Kidney glomerular epithelial cell (primary cell): ENCODE data around the gene SERPINB8.
A peak's percentile ranks its signal among the peaks of the same experiment; 100 is the strongest.

Experiments
- DNase-seq: peaks from one replicate; lab custom pipeline; 2025; lab: John Stamatoyannopoulos, UW

The SERPINB8 gene

GRCh38 chr18:63965716-63966330, 4.1 kb upstream of the SERPINB8 start:
- DNase-seq = no peak

- peak; percentile 60 for DNase-seq
Measured at GRCh38 chr18:63970809-63971205, 926 bp downstream of the SERPINB8 start.

- no peak for DNase-seq
Measured at GRCh38 chr18:63971320-63972001, 1.6 kb downstream of the SERPINB8 start.

- no peak for DNase-seq
Measured at GRCh38 chr18:63972002-63972376, 2.1 kb downstream of the SERPINB8 start.

- no peak for DNase-seq
Measured at GRCh38 chr18:63974991-63975390, 5.1 kb downstream of the SERPINB8 start.

- no peak for DNase-seq
Measured at GRCh38 chr18:63975628-63976027, 5.7 kb downstream of the SERPINB8 start.

GRCh38 chr18:63977040-63977439, 7.2 kb downstream of the SERPINB8 start:
- DNase-seq = no peak

- DNase-seq = peak; percentile 60
Measured at GRCh38 chr18:63979409-63979920, 9.6 kb downstream of the SERPINB8 start.

GRCh38 chr18:63980027-63980426, 10.1 kb downstream of the SERPINB8 start:
- DNase-seq = no peak

- no peak for DNase-seq
Measured at GRCh38 chr18:63980896-63981460, 11.1 kb downstream of the SERPINB8 start.

GRCh38 chr18:63981719-63982118, 11.8 kb downstream of the SERPINB8 start:
- DNase-seq = no peak

GRCh38 chr18:63982361-63982760, 12.5 kb downstream of the SERPINB8 start:
- no peak for DNase-seq

GRCh38 chr18:63986885-63987284, 17.0 kb downstream of the SERPINB8 start:
- no peak for DNase-seq

- no peak for DNase-seq
Measured at GRCh38 chr18:63987743-63988142, 17.9 kb downstream of the SERPINB8 start.

- DNase-seq = no peak
Measured at GRCh38 chr18:63992751-63993150, 22.9 kb downstream of the SERPINB8 start.

- peak; percentile 3 for DNase-seq
Measured at GRCh38 chr18:63994783-63995399, 25.0 kb downstream of the SERPINB8 start.

GRCh38 chr18:63997041-63997440, 27.2 kb downstream of the SERPINB8 start:
- peak; percentile 37 for DNase-seq

- peak; percentile 91 for DNase-seq
Measured at GRCh38 chr18:63997606-63998005, 27.7 kb downstream of the SERPINB8 start.

- no peak for DNase-seq
Measured at GRCh38 chr18:63999871-64000270, 30.0 kb downstream of the SERPINB8 start.

GRCh38 chr18:64002581-64002980, 32.7 kb downstream of the SERPINB8 start:
- DNase-seq = no peak

- DNase-seq = no peak
Measured at GRCh38 chr18:64009305-64009704, 39.4 kb downstream of the SERPINB8 start.

- no peak for DNase-seq
Measured at GRCh38 chr18:64011513-64011912, 41.6 kb downstream of the SERPINB8 start.

- peak; percentile 32 for DNase-seq
Measured at GRCh38 chr18:64017870-64018269, 48.0 kb downstream of the SERPINB8 start.
